ENCODE measurements around the gene PRKCE. TPM values are rescaled to one million over a fixed set of nuclear protein-coding genes. Genes with fewer than 3 reads are reported as not detected.

PRKCE gene
- total RNA-seq, 5 donors from 2014 or later (not counting 1 experiment from before 2014, with no cell fraction given), result 16.5 to 29.8 (median 23.4) TPM

DNA sequence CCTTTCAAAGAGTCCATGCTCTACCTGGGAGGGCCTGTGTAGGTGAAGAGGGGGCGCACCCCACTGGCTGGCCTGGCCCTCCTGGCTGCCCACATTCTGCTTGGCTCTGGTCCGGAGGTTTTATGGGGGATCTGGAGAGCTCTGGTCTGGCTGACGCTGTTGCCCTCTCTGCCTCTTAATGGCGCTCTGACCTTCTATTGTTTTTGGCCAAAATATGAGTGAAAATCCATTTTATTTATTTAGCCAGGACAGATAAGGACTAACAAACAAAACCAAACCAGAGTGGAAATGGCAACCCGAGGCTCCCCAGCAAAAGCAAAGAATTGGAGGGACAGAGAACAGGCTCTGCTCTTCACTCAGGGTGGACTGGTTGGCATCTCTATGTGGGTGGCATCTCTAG, 45.7 kb downstream of the PRKCE start:
- DNase-seq (no peak), ATAC-seq (replicated peaks in 1 of 4) (no peak)
- Mint-ChIP-seq H3K27ac (no peak overlapping the region), H3K4me3 (no peak overlapping the region), H3K9me3 (no peaks in the 10 kb centered on the region), H3K36me3 (peaks cover 16% of the 10 kb centered on the region), H3K27me3 (no peaks in the 10 kb centered on the region), H3K4me1 (peaks cover 6 to 21% (median 19%) of the 10 kb centered on the region in 3 donors)
- Histone ChIP-seq H3K27ac (ENCODE audit: low read length) (no peak overlapping the region), H3K4me3 (ENCODE audit: control insufficient read depth in 1 of 2, extremely low read depth in 1 of 2, low read length in 1 of 2) (no peak overlapping the region), H3K9me3 (no peaks in the 10 kb centered on the region), H3K36me3 (ENCODE audit: control insufficient read depth in 2 of 2, extremely low read depth in 1 of 2, insufficient read depth in 1 of 2, low read length in 1 of 2) (no peaks in the 10 kb centered on the region), H3K4me1 (ENCODE audit: control insufficient read depth in 1 of 2, extremely low read depth in 1 of 2, insufficient read depth in 2 of 2, low read length in 2 of 2) (no peaks in the 10 kb centered on the region), H3K27me3 (replicated peaks in 1 of 2; ENCODE audit: control insufficient read depth in 2 of 2, extremely low read depth in 1 of 2, insufficient read depth in 2 of 2, low read length in 1 of 2) (no peaks in the 10 kb centered on the region)
- POLR2A ChIA-PET, result no interaction called here
- CTCF ChIA-PET, result no interaction called here
- WGBS (ENCODE audit: insufficient coverage), result 80% methylated on average over 1 of the region's 5 CpGs

DNA sequence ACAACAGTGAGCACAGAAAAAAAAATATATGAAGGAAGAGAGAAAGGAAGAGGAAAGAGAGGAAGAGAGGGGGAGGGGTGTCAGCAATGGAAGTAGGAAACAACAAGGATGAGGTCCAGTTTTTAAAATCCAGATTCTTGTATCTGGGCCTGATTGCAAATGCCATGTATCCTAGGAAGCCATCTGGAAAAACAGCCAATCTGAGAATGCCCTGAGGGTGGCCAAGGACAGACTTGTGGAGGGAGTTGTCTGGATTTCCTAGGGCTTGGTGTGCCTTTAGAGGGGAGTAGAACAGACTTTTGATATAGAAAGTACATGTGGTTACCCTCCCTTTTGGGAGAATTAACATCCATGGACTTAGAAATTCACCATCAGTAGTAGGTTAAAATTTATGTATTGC, 47.1 kb downstream of the PRKCE start:
- Mint-ChIP-seq H3K27ac (no peak overlapping the region), H3K27me3 (no peaks in the 10 kb centered on the region), H3K4me3 (no peak overlapping the region), H3K4me1 (peaks cover 6 to 21% (median 19%) of the 10 kb centered on the region in 3 donors), H3K9me3 (no peaks in the 10 kb centered on the region), H3K36me3 (peaks cover 17% of the 10 kb centered on the region)
- Histone ChIP-seq H3K27ac (ENCODE audit: low read length) (no peak overlapping the region), H3K36me3 (ENCODE audit: control insufficient read depth in 2 of 2, extremely low read depth in 1 of 2, insufficient read depth in 1 of 2, low read length in 1 of 2) (no peaks in the 10 kb centered on the region), H3K4me3 (ENCODE audit: control insufficient read depth in 1 of 2, extremely low read depth in 1 of 2, low read length in 1 of 2) (no peak overlapping the region), H3K27me3 (replicated peaks in 1 of 2; ENCODE audit: control insufficient read depth in 2 of 2, extremely low read depth in 1 of 2, insufficient read depth in 2 of 2, low read length in 1 of 2) (no peaks in the 10 kb centered on the region), H3K9me3 (no peaks in the 10 kb centered on the region), H3K4me1 (ENCODE audit: control insufficient read depth in 1 of 2, extremely low read depth in 1 of 2, insufficient read depth in 2 of 2, low read length in 2 of 2) (no peaks in the 10 kb centered on the region)
- ChIA-PET POLR2A (no interaction called here), CTCF (no interaction called here)
- ATAC-seq (replicated peaks in 1 of 4) (no peak), DNase-seq (no peak)

DNA sequence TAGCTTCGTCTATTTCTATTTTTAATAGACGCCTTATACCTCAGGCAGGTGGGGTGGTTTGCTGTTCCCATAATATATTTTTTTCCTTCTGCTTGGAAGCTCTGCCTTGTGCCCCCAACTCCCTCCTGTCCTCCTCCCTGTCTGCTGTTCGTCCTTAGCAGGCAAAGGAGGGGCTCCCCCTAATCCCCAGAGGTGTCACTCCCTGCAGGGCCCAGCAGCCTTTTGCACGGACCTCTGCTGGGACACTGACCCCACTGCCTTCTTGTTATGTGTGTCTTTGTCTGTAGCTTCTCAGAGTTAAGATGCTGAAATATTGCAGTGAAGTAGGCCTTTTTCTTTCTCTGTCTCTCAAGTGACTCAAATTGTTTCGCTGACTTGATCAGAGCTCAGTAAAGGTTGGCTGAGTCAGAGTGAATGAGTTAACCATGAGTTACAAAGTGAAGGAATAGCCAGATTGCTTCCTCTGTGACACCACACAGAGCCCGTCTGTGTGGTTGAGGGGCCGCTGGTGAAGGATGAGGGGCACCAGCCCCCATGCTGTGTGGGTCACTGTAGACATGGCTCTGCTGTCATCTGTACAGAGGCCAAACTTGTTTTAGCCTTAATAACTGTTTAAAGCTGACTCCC, 47.7 kb downstream of the PRKCE start:
- no peak for DNase-seq
- no peak overlapping the region for H3K27ac Mint-ChIP-seq
- no peak for ATAC-seq (replicated peaks in 1 of 4)
- Histone ChIP-seq H3K27me3 (replicated peaks in 1 of 2; ENCODE audit: control insufficient read depth in 2 of 2, extremely low read depth in 1 of 2, insufficient read depth in 2 of 2, low read length in 1 of 2) (no peaks in the 10 kb centered on the region), H3K36me3 (ENCODE audit: control insufficient read depth in 2 of 2, extremely low read depth in 1 of 2, insufficient read depth in 1 of 2, low read length in 1 of 2) (no peaks in the 10 kb centered on the region), H3K27ac (ENCODE audit: low read length) (no peak overlapping the region), H3K4me1 (ENCODE audit: control insufficient read depth in 1 of 2, extremely low read depth in 1 of 2, insufficient read depth in 2 of 2, low read length in 2 of 2) (no peaks in the 10 kb centered on the region), H3K4me3 (ENCODE audit: control insufficient read depth in 1 of 2, extremely low read depth in 1 of 2, low read length in 1 of 2) (no peak overlapping the region), H3K9me3 (no peaks in the 10 kb centered on the region)
- peaks cover 21% of the 10 kb centered on the region for H3K36me3 Mint-ChIP-seq
- H3K4me1 Mint-ChIP-seq, result peaks cover 6 to 21% (median 19%) of the 10 kb centered on the region in 3 donors
- ChIA-PET POLR2A (no interaction called here), CTCF (no interaction called here)
- 43% methylated on average over 3 of the region's 7 CpGs for WGBS (ENCODE audit: insufficient coverage)
- no peak overlapping the region for H3K4me3 Mint-ChIP-seq
- H3K27me3 Mint-ChIP-seq, result no peaks in the 10 kb centered on the region
- H3K9me3 Mint-ChIP-seq, result no peaks in the 10 kb centered on the region

DNA sequence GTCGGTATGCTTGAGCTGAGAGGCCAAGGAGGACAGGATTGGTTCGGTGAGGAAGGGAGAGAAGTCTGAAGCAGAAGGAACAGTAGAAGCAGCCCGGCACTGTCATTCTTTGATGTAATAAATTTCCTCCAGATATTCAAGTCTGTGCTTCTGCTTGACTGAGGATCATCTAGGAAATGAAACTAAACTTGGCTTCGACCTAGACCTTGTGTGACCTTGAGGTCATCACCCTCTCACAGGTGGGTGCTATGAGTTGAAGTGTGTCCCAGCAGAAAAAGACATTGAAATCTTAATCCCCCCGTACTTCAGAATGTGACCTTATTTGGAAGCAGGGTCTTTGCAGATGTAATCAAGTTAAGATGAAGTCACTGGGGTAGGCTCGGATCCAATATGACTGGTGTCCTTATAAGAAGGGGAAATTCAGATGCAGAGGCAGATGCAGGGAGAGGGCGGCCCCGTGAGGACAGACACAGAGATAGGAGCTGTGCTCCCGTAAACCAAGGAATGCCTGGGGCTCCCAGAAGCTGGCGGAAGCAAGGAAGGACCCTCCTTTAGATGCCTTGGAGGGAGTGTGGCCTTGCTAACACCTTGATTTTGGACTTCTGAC, 49.0 kb downstream of the PRKCE start:
- ChIA-PET CTCF (no interaction called here), POLR2A (interaction anchor here in 1 of 2 donors (0.6 kb wide), 1 partner anchor 85 kb away, joined by 5 read pairs; no protein-coding TSS in a partner anchor)
- Mint-ChIP-seq H3K9me3 (no peaks in the 10 kb centered on the region), H3K36me3 (peaks cover 25% of the 10 kb centered on the region), H3K27me3 (no peaks in the 10 kb centered on the region), H3K4me1 (peaks cover 6 to 21% (median 19%) of the 10 kb centered on the region in 3 donors), H3K27ac (no peak overlapping the region), H3K4me3 (no peak overlapping the region)
- H3K27ac ChIP-seq (ENCODE audit: low read length), result no peak overlapping the region
- H3K27me3 ChIP-seq (replicated peaks in 1 of 2; ENCODE audit: control insufficient read depth in 2 of 2, extremely low read depth in 1 of 2, insufficient read depth in 2 of 2, low read length in 1 of 2), result no peaks in the 10 kb centered on the region
- no peaks in the 10 kb centered on the region for H3K4me1 ChIP-seq (ENCODE audit: control insufficient read depth in 1 of 2, extremely low read depth in 1 of 2, insufficient read depth in 2 of 2, low read length in 2 of 2)
- DNase-seq (no peak), ATAC-seq (replicated peaks in 1 of 4) (no peak)
- no peak overlapping the region for H3K4me3 ChIP-seq (ENCODE audit: control insufficient read depth in 1 of 2, extremely low read depth in 1 of 2, low read length in 1 of 2)
- no peaks in the 10 kb centered on the region for H3K36me3 ChIP-seq (ENCODE audit: control insufficient read depth in 2 of 2, extremely low read depth in 1 of 2, insufficient read depth in 1 of 2, low read length in 1 of 2)
- H3K9me3 ChIP-seq, result no peaks in the 10 kb centered on the region
- WGBS (ENCODE audit: insufficient coverage), result 92% methylated on average over 6 of the region's 10 CpGs

DNA sequence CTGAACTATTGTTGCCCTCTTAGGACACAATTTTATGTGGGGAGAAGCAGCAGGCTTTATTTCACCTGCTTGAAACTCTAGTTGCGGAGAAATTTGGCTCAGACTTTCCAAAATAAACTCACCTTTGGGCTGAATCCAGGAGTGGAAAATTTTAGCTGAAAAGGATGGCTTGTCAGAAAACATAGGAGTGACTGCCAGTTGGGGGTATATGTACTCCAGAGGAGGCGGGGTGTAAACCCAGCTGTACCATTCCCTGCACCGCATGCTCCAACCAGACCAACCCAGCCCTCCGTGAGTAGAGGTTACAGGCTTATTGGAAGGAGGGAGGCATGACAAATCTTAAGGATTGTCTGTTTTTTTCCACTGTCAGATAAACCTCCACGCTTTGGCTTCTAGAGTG, 53.8 kb downstream of the PRKCE start:
- H3K27ac Mint-ChIP-seq, result no peak overlapping the region
- H3K27me3 Mint-ChIP-seq, result no peaks in the 10 kb centered on the region
- POLR2A ChIA-PET, result no interaction called here
- no peaks in the 10 kb centered on the region for H3K4me1 ChIP-seq (ENCODE audit: control insufficient read depth in 1 of 2, extremely low read depth in 1 of 2, insufficient read depth in 2 of 2, low read length in 2 of 2)
- H3K27ac ChIP-seq (ENCODE audit: low read length), result no peak overlapping the region
- H3K27me3 ChIP-seq (replicated peaks in 1 of 2; ENCODE audit: control insufficient read depth in 2 of 2, extremely low read depth in 1 of 2, insufficient read depth in 2 of 2, low read length in 1 of 2), result no peaks in the 10 kb centered on the region
- no peaks in the 10 kb centered on the region for H3K36me3 ChIP-seq (ENCODE audit: control insufficient read depth in 2 of 2, extremely low read depth in 1 of 2, insufficient read depth in 1 of 2, low read length in 1 of 2)
- ATAC-seq (replicated peaks in 1 of 4) (no peak), DNase-seq (no peak)
- H3K9me3 ChIP-seq, result no peaks in the 10 kb centered on the region
- peaks cover 0 to 15% (median 4%) of the 10 kb centered on the region in 3 donors for H3K9me3 Mint-ChIP-seq
- CTCF ChIA-PET, result no interaction called here
- H3K36me3 Mint-ChIP-seq, result peaks cover 51% of the 10 kb centered on the region
- 100% methylated on average over 1 of the region's 5 CpGs for WGBS (ENCODE audit: insufficient coverage)
- no peak overlapping the region for H3K4me3 ChIP-seq (ENCODE audit: control insufficient read depth in 1 of 2, extremely low read depth in 1 of 2, low read length in 1 of 2)
- H3K4me1 Mint-ChIP-seq, result peaks cover 0 to 3% (median 0%) of the 10 kb centered on the region in 3 donors
- H3K4me3 Mint-ChIP-seq, result no peak overlapping the region

DNA sequence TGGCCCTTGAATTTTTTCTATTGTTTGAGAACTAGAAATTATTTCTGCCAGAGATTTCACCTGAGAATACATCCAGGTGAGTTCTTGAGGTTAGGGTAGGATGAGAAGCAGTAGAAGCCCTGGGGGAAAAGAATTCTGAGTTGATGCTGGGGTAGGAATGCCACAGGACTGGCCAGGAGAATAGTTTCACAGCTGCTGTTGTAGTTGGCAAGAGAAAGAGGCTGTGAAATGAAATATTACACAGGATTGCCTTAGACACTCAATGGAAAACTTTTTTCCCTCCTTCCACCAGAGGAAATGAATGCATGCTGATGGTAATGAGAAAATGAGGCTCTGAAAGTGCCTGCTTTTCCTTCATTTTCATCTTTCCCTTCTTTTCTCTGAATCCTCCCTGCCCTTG, 54.6 kb downstream of the PRKCE start:
- Histone ChIP-seq H3K4me3 (ENCODE audit: control insufficient read depth in 1 of 2, extremely low read depth in 1 of 2, low read length in 1 of 2) (no peak overlapping the region), H3K27ac (ENCODE audit: low read length) (no peak overlapping the region), H3K36me3 (ENCODE audit: control insufficient read depth in 2 of 2, extremely low read depth in 1 of 2, insufficient read depth in 1 of 2, low read length in 1 of 2) (no peaks in the 10 kb centered on the region), H3K27me3 (replicated peaks in 1 of 2; ENCODE audit: control insufficient read depth in 2 of 2, extremely low read depth in 1 of 2, insufficient read depth in 2 of 2, low read length in 1 of 2) (no peaks in the 10 kb centered on the region), H3K4me1 (ENCODE audit: control insufficient read depth in 1 of 2, extremely low read depth in 1 of 2, insufficient read depth in 2 of 2, low read length in 2 of 2) (no peaks in the 10 kb centered on the region), H3K9me3 (no peaks in the 10 kb centered on the region)
- Mint-ChIP-seq H3K4me1 (no peaks in the 10 kb centered on the region), H3K9me3 (peaks cover 0 to 15% (median 4%) of the 10 kb centered on the region in 3 donors), H3K27ac (no peak overlapping the region), H3K4me3 (no peak overlapping the region), H3K36me3 (peaks cover 47% of the 10 kb centered on the region), H3K27me3 (no peaks in the 10 kb centered on the region)
- DNase-seq (no peak), ATAC-seq (replicated peaks in 1 of 4) (no peak)
- CTCF ChIA-PET, result interaction anchor here in 1 of 2 donors (0.6 kb wide), 2 partner anchors 36 to 1803 kb away, joined by 3 read pairs; no protein-coding TSS in a partner anchor
- POLR2A ChIA-PET, result no interaction called here
